HCT116 (cell line): ENCODE data around the gene VCAN. TPM values are rescaled to one million over a fixed set of nuclear protein-coding genes. Genes with fewer than 3 reads are reported as not detected.

Source experiments
- ATAC-seq: fragments of 200-7000 bp; cut with Tn5 transposase; 2 replicates; pipeline ENCODE4 v1.9.1; 2020; ENCODE audit warnings: mild to moderate bottlenecking, moderate library complexity
- BruUV-seq: library from RNA; stranded (reverse); fragments of 400-500 nt; replicated peaks from 2 replicates; lab custom pipeline; 2021; lab: Mats Ljungman, UMichigan
- CTCF ChIA-PET: fragments of 300-600 bp; sonication (Branson Sonifier 250); formaldehyde crosslinking; loops from one replicate; lab custom pipeline; 2021; ENCODE audit warnings: antibody characterized with exemption; lab: Charles Lee
- POLR2A ChIA-PET: fragments of 300-600, 350-600 bp; sonication (Branson Sonifier 250); formaldehyde crosslinking; loops from one replicate; lab custom pipeline; 2021; ENCODE audit warnings: antibody characterized with exemption; lab: Charles Lee
- RAD21 ChIA-PET, 2 experiments: fragments of 300-600 bp; sonication (Branson Sonifier 250); formaldehyde crosslinking; loops; one replicate each; lab custom pipeline; 2023; ENCODE audit warnings: low total read pairs in 2 of 2; ENCODE audit not compliant: uncharacterized antibody in 2 of 2, unreplicated experiment in 2 of 2, low non-redundant PET in 1 of 2; lab: Charles Lee
- DNase-seq: peaks from one replicate; pipeline ENCODE4 v3.0.0-alpha.2; 2010; ENCODE audit warnings: low read depth, low spot score
- H2AFZ ChIP-seq: fragments of 200-600 bp; shearing (Covaris generic), sonication (generic); 2 replicates; pipeline ENCODE4 v1.6.1; 2017; ENCODE audit warnings: low read depth, mixed run types, mixed read lengths, antibody characterized with exemption, low read length; ENCODE audit not compliant: poor library complexity, severe bottlenecking
- H3K27ac ChIP-seq: 2 replicates; pipeline ENCODE4 v1.5.1; 2012; ENCODE audit warnings: low read depth, low read length
- H3K27me3 ChIP-seq: fragments of 200-600 bp; sonication (generic); 2 replicates; pipeline ENCODE4 v1.6.1; 2016; ENCODE audit warnings: mixed run types, low read length, mixed read lengths; ENCODE audit not compliant: insufficient read depth
- H3K36me3 ChIP-seq, 2 experiments: fragments of 200-500 bp in 1 of 2; fragments of 200-600 bp in 1 of 2; sonication (Bioruptor generic) in 1 of 2; sonication (generic) in 1 of 2; 2 replicates each; pipeline versions ENCODE4 v1.5.1 to v1.6.1; 2014 to 2016; ENCODE audit warnings: low read length in 2 of 2, inconsistent platforms in 1 of 2, mixed read lengths in 1 of 2, mixed run types in 1 of 2; ENCODE audit not compliant: insufficient read depth in 2 of 2, control insufficient read depth in 1 of 2
- H3K4me1 ChIP-seq, 2 experiments: fragments of 200-600 bp in 1 of 2; sonication (generic) in 1 of 2; 2 replicates each; pipeline versions ENCODE4 v1.5.1 to v1.6.1; 2012 to 2017; ENCODE audit warnings: low read length in 2 of 2, inconsistent platforms in 1 of 2, mild to moderate bottlenecking in 1 of 2, mixed read lengths in 1 of 2, mixed run types in 1 of 2, moderate library complexity in 1 of 2; ENCODE audit not compliant: insufficient read depth in 2 of 2, control insufficient read depth in 1 of 2
- H3K4me2 ChIP-seq: fragments of 200-600 bp; sonication (generic); 2 replicates; pipeline ENCODE4 v1.6.1; 2017; ENCODE audit warnings: mixed run types, low read length, mixed read lengths
- H3K4me3 ChIP-seq, 2 experiments: fragments of 200-600 bp in 1 of 2; sonication (generic) in 1 of 2; replicated peaks in 1 of 2; 2 replicates each; pipeline ENCODE4 v1.5.1; 2011 to 2016; ENCODE audit warnings: low read length in 2 of 2, control low read depth in 1 of 2, low read depth in 1 of 2, mild to moderate bottlenecking in 1 of 2, mixed read lengths in 1 of 2, mixed run types in 1 of 2
- H3K79me2 ChIP-seq: fragments of 200-600 bp; sonication (generic); 2 replicates; pipeline ENCODE4 v1.6.1; 2017; ENCODE audit warnings: mild to moderate bottlenecking, mixed run types, low read length, moderate library complexity, mixed read lengths; ENCODE audit not compliant: insufficient read depth
- H3K9ac ChIP-seq: fragments of 200-600 bp; sonication (generic); 2 replicates; pipeline ENCODE4 v1.6.1; 2016; ENCODE audit warnings: low read length, mixed read lengths
- H3K9me2 ChIP-seq: fragments of 200-600 bp; sonication (generic), shearing (Covaris generic); 2 replicates; pipeline ENCODE4 v1.6.1; 2017; ENCODE audit warnings: mixed run types, mild to moderate bottlenecking, moderate library complexity; ENCODE audit not compliant: insufficient read depth
- H3K9me3 ChIP-seq, 2 experiments: fragments of 200-500 bp in 1 of 2; fragments of 200-600 bp in 1 of 2; sonication (Bioruptor generic) in 1 of 2; sonication (generic) in 1 of 2; 2 replicates each; pipeline ENCODE4 v1.6.1; 2014 to 2017; ENCODE audit warnings: low read length in 2 of 2, mixed read lengths in 2 of 2, inconsistent platforms in 1 of 2, low read depth in 1 of 2, mild to moderate bottlenecking in 1 of 2, mixed run types in 1 of 2, moderate library complexity in 1 of 2; ENCODE audit not compliant: control insufficient read depth in 1 of 2, insufficient read depth in 1 of 2
- H4K20me1 ChIP-seq: fragments of 200-600 bp; sonication (generic), shearing (Covaris generic); 2 replicates; pipeline ENCODE4 v1.6.1; 2017; ENCODE audit warnings: mixed run types, mild to moderate bottlenecking, moderate library complexity; ENCODE audit not compliant: insufficient read depth
- CBX3 ChIP-seq: IDR thresholded peaks from 2 replicates; pipeline ENCODE4 v1.6.1; 2012; ENCODE audit warnings: low read depth
- EGR1 ChIP-seq: IDR thresholded peaks from 2 replicates; pipeline ENCODE4 v1.6.1; 2012; ENCODE audit warnings: low read depth
- EZH2phosphoT487 ChIP-seq: fragments of 200-600 bp; IDR thresholded peaks from 2 replicates; pipeline ENCODE4 v1.6.1; 2018; ENCODE audit warnings: antibody characterized with exemption, borderline replicate concordance
- FOSL1 ChIP-seq: IDR thresholded peaks from 2 replicates; pipeline ENCODE4 v1.6.1; 2012; ENCODE audit warnings: low read depth
- JUND ChIP-seq: IDR thresholded peaks from 2 replicates; pipeline ENCODE4 v1.6.1; 2012
- POLR2A ChIP-seq: IDR thresholded peaks from 2 replicates; pipeline ENCODE4 v1.7.0; 2011; ENCODE audit warnings: borderline replicate concordance; ENCODE audit not compliant: insufficient read depth, insufficient read length; ENCODE audit errors: extremely low read depth
- POLR2AphosphoS5 ChIP-seq: IDR thresholded peaks from 2 replicates; pipeline ENCODE4 v1.6.1; 2011; ENCODE audit warnings: mild to moderate bottlenecking, low read depth, low read length, moderate library complexity
- RAD21 ChIP-seq: IDR thresholded peaks from 2 replicates; pipeline ENCODE4 v1.6.1; 2012; ENCODE audit warnings: low read depth, mild to moderate bottlenecking
- SIN3A ChIP-seq: IDR thresholded peaks from 2 replicates; pipeline ENCODE4 v1.6.1; 2012; ENCODE audit warnings: low read depth
- SP1 ChIP-seq: IDR thresholded peaks from 2 replicates; pipeline ENCODE4 v1.6.1; 2012; ENCODE audit warnings: low read depth
- SRF ChIP-seq: IDR thresholded peaks from 2 replicates; pipeline ENCODE4 v1.6.1; 2012; ENCODE audit warnings: low read depth
- TCF7L2 ChIP-seq: IDR thresholded peaks from 2 replicates; pipeline ENCODE4 v1.7.0; 2011; ENCODE audit warnings: borderline replicate concordance, inconsistent platforms; ENCODE audit not compliant: insufficient read depth, insufficient read length; ENCODE audit errors: extremely low read depth
- YY1 ChIP-seq: IDR thresholded peaks from 2 replicates; pipeline ENCODE4 v1.6.1; 2011; ENCODE audit warnings: low read length, low read depth, moderate library complexity, mild to moderate bottlenecking; ENCODE audit not compliant: insufficient replicate concordance; ENCODE audit errors: extremely low read depth
- ZFX ChIP-seq: fragments of 450-650 bp; IDR thresholded peaks from 2 replicates; pipeline ENCODE4 v1.6.1; 2017
- ZNF274 ChIP-seq: fragments of 200-500 bp; sonication (Bioruptor generic); IDR thresholded peaks from 2 replicates; pipeline ENCODE4 v1.6.1; 2014; ENCODE audit warnings: mild to moderate bottlenecking, low read depth, low read length, inconsistent platforms
- intact Hi-C: fragments of 100-400 bp; cut with micrococcal nuclease; formaldehyde crosslinking; loops from 2 replicates; pipeline ENCODE4 v1.10.0; 2022
- total RNA-seq: library from RNA; stranded (reverse); gene quantifications from one replicate; pipeline ENCODE4 v1.2.1, GENCODE V29; 2021; ENCODE audit not compliant: unreplicated experiment
- TF ChIP-seq, protein P1 (sequence below): IDR thresholded peaks from 2 replicates; pipeline ENCODE4 v1.6.1; 2012
- TF ChIP-seq, protein P2 (sequence below): IDR thresholded peaks from 2 replicates; pipeline ENCODE4 v1.6.1; 2012
- TF ChIP-seq, protein P3 (sequence below): IDR thresholded peaks from 2 replicates; pipeline ENCODE4 v1.6.1; 2012; ENCODE audit warnings: low read depth

VCAN gene
- total RNA-seq, 1 experiment from 2014 or later, result 49.9 TPM

DNA sequence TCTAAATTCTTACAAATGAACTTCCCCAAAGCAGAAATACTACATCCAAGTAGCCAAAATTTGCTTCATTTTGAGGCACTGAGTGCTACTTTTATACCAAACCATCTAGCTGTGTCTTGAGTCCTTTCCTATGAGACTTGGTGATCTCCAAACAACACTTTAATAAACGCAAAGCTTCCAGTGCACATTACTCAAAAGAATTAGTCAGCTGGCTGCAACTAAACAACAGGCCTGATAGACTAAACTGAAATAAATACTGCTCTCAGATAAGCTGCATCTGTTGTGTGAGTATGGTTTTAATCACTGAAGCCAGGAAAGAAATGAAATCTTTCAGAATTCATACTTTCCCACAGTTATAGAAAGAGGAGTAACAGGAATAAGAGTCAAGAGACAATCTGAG, 80.3 kb downstream of the VCAN start:
- Histone ChIP-seq H3K36me3 (no peaks in the 10 kb centered on the region), H3K27me3 (no peaks in the 10 kb centered on the region), H3K9me3 (no peaks in the 10 kb centered on the region), H3K79me2 (no peaks in the 10 kb centered on the region), H2AFZ (no peak overlapping the region), H3K9ac (no peak overlapping the region), H3K27ac (no peak overlapping the region), H3K9me2 (no peaks in the 10 kb centered on the region), H3K4me2 (no peak overlapping the region), H3K4me3 (no peak overlapping the region), H4K20me1 (no peaks in the 10 kb centered on the region), H3K4me1 (no peaks in the 10 kb centered on the region)
- no TSS peak for BruUV-seq
- TF ChIP-seq ZNF274 (no peak), ZFX (no peak), FOSL1 (no peak), EZH2phosphoT487 (no peak), TCF7L2 (no peak), SRF (no peak), RAD21 (no peak), CBX3 (no peak), YY1 (no peak), POLR2A (no peak), SP1 (no peak), EGR1 (no peak), POLR2AphosphoS5 (no peak), JUND (no peak), SIN3A (no peak)
- TF ChIP-seq, protein P1, sequence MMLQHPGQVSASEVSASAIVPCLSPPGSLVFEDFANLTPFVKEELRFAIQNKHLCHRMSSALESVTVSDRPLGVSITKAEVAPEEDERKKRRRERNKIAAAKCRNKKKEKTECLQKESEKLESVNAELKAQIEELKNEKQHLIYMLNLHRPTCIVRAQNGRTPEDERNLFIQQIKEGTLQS, result no peak
- TF ChIP-seq, protein P2, sequence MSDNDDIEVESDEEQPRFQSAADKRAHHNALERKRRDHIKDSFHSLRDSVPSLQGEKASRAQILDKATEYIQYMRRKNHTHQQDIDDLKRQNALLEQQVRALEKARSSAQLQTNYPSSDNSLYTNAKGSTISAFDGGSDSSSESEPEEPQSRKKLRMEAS, result no peak
- TF ChIP-seq, protein P3, sequence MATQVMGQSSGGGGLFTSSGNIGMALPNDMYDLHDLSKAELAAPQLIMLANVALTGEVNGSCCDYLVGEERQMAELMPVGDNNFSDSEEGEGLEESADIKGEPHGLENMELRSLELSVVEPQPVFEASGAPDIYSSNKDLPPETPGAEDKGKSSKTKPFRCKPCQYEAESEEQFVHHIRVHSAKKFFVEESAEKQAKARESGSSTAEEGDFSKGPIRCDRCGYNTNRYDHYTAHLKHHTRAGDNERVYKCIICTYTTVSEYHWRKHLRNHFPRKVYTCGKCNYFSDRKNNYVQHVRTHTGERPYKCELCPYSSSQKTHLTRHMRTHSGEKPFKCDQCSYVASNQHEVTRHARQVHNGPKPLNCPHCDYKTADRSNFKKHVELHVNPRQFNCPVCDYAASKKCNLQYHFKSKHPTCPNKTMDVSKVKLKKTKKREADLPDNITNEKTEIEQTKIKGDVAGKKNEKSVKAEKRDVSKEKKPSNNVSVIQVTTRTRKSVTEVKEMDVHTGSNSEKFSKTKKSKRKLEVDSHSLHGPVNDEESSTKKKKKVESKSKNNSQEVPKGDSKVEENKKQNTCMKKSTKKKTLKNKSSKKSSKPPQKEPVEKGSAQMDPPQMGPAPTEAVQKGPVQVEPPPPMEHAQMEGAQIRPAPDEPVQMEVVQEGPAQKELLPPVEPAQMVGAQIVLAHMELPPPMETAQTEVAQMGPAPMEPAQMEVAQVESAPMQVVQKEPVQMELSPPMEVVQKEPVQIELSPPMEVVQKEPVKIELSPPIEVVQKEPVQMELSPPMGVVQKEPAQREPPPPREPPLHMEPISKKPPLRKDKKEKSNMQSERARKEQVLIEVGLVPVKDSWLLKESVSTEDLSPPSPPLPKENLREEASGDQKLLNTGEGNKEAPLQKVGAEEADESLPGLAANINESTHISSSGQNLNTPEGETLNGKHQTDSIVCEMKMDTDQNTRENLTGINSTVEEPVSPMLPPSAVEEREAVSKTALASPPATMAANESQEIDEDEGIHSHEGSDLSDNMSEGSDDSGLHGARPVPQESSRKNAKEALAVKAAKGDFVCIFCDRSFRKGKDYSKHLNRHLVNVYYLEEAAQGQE, result no peak
- RAD21 ChIA-PET, result no interaction called here
- CTCF ChIA-PET, result no interaction called here
- intact Hi-C loops, result no loop called here
- POLR2A ChIA-PET, result no interaction called here
- DNase-seq (no peak), ATAC-seq (no peak)
